H9 (cell line): Measurements from ENCODE around the gene PPP3CB. TPM values are rescaled to one million over a fixed set of nuclear protein-coding genes. Genes with fewer than 3 reads are reported as not detected.

Experiments used
- DNase-seq: peaks from one replicate; pipeline ENCODE4 v3.0.0-alpha.2; 2017
- H2AFZ ChIP-seq: one replicate; pipeline ENCODE4 v1.6.1; 2013; ENCODE audit warnings: mild to moderate bottlenecking, low read length, control low read depth, moderate library complexity
- H2AK5ac ChIP-seq: 2 replicates; pipeline ENCODE4 v1.6.1; 2013; ENCODE audit warnings: low read length, control low read depth, mixed read lengths; ENCODE audit not compliant: insufficient read length
- H2BK120ac ChIP-seq: one replicate; pipeline ENCODE4 v1.6.1; 2013; ENCODE audit warnings: low read depth, mild to moderate bottlenecking, low read length, control low read depth, inconsistent platforms; ENCODE audit not compliant: poor library complexity, severe bottlenecking
- H2BK12ac ChIP-seq: 2 replicates; pipeline ENCODE4 v1.6.1; 2013; ENCODE audit warnings: low read length, control low read depth, mixed read lengths, low read depth; ENCODE audit not compliant: insufficient read length
- H2BK15ac ChIP-seq: 2 replicates; pipeline ENCODE4 v1.6.1; 2013; ENCODE audit warnings: low read depth, low read length, control low read depth
- H2BK20ac ChIP-seq: one replicate; pipeline ENCODE4 v1.6.1; 2013; ENCODE audit warnings: low read depth, mild to moderate bottlenecking, low read length, control low read depth, inconsistent platforms; ENCODE audit not compliant: poor library complexity, severe bottlenecking
- H2BK5ac ChIP-seq: 2 replicates; pipeline ENCODE4 v1.6.1; 2013; ENCODE audit warnings: low read length, control low read depth, mixed read lengths; ENCODE audit not compliant: insufficient read length
- H3K14ac ChIP-seq: 2 replicates; pipeline ENCODE4 v1.6.1; 2013; ENCODE audit warnings: low read length, control low read depth; ENCODE audit not compliant: insufficient read depth
- H3K18ac ChIP-seq: 2 replicates; pipeline ENCODE4 v1.6.1; 2013; ENCODE audit warnings: low read depth, mild to moderate bottlenecking, mixed read lengths, low read length, control low read depth; ENCODE audit not compliant: insufficient read length
- H3K23ac ChIP-seq: 2 replicates; pipeline ENCODE4 v1.6.1; 2013; ENCODE audit warnings: low read length, control low read depth, mixed read lengths, low read depth; ENCODE audit not compliant: insufficient read length
- H3K23me2 ChIP-seq: 2 replicates; pipeline ENCODE4 v1.6.1; 2013; ENCODE audit warnings: low read depth, mild to moderate bottlenecking, mixed read lengths, low read length, control low read depth; ENCODE audit not compliant: insufficient read length, poor library complexity, severe bottlenecking
- H3K27ac ChIP-seq: 2 replicates; pipeline ENCODE4 v1.5.1; 2013; ENCODE audit warnings: low read length, control low read depth, mixed read lengths, low read depth; ENCODE audit not compliant: insufficient read length
- H3K27me3 ChIP-seq: 2 replicates; pipeline ENCODE4 v1.6.1; 2013; ENCODE audit warnings: low read length, control low read depth, inconsistent platforms; ENCODE audit not compliant: insufficient read depth
- H3K4ac ChIP-seq: 2 replicates; pipeline ENCODE4 v1.6.1; 2013; ENCODE audit warnings: low read depth, mild to moderate bottlenecking, control low read depth, inconsistent platforms, low read length, moderate library complexity
- H3K4me1 ChIP-seq: 2 replicates; pipeline ENCODE4 v1.6.1; 2013; ENCODE audit warnings: low read length, control low read depth, inconsistent platforms; ENCODE audit not compliant: insufficient read depth
- H3K4me2 ChIP-seq: 2 replicates; pipeline ENCODE4 v1.6.1; 2013; ENCODE audit warnings: low read length, control low read depth, mixed read lengths; ENCODE audit not compliant: insufficient read length, insufficient read depth
- H3K56ac ChIP-seq: 2 replicates; pipeline ENCODE4 v1.6.1; 2013; ENCODE audit warnings: low read depth, mild to moderate bottlenecking, mixed read lengths, low read length, control low read depth; ENCODE audit not compliant: insufficient read length
- H3K79me1 ChIP-seq: 2 replicates; pipeline ENCODE4 v1.6.1; 2013; ENCODE audit warnings: low read depth, mild to moderate bottlenecking, moderate library complexity, low read length, control low read depth, inconsistent platforms; ENCODE audit not compliant: insufficient read depth, poor library complexity, severe bottlenecking
- H3K79me2 ChIP-seq: 2 replicates; pipeline ENCODE4 v1.6.1; 2013; ENCODE audit warnings: low read length, control low read depth, inconsistent platforms; ENCODE audit not compliant: insufficient read depth
- H3K9ac ChIP-seq: 2 replicates; pipeline ENCODE4 v1.6.1; 2013; ENCODE audit warnings: low read length, control low read depth, mixed read lengths; ENCODE audit not compliant: insufficient read length; ENCODE audit errors: extremely low read depth
- H3K9me3 ChIP-seq: one replicate; pipeline ENCODE4 v1.6.1; 2013; ENCODE audit warnings: low read depth, low read length, inconsistent platforms; ENCODE audit not compliant: control insufficient read depth
- H3T11ph ChIP-seq: one replicate; pipeline ENCODE4 v1.6.1; 2013; ENCODE audit warnings: mild to moderate bottlenecking, low read length, control low read depth, inconsistent platforms
- H4K20me1 ChIP-seq: one replicate; pipeline ENCODE4 v1.6.1; 2013; ENCODE audit not compliant: control insufficient read depth, insufficient read length, insufficient read depth
- H4K5ac ChIP-seq: 2 replicates; pipeline ENCODE4 v1.6.1; 2013; ENCODE audit warnings: low read depth, mild to moderate bottlenecking, mixed read lengths, low read length, control low read depth; ENCODE audit not compliant: insufficient read length
- H4K8ac ChIP-seq: replicated peaks from 2 replicates; pipeline ENCODE4 v1.6.1; 2013; ENCODE audit warnings: low read length, control low read depth, mixed read lengths, low read depth; ENCODE audit not compliant: insufficient read length
- H4K91ac ChIP-seq: 2 replicates; pipeline ENCODE4 v1.6.1; 2013; ENCODE audit warnings: low read depth, mild to moderate bottlenecking, moderate library complexity, mixed read lengths, low read length, control low read depth; ENCODE audit not compliant: insufficient read length
- H3K27ac Mint-ChIP-seq, 3 experiments: 2 replicates in 2 of 3; 3 replicates in 1 of 3; pipeline ENCODE4 v1.8.0; 2020 to 2021; ENCODE audit warnings: mixed read lengths in 3 of 3, mild to moderate bottlenecking in 1 of 3, moderate library complexity in 1 of 3
- H3K27me3 Mint-ChIP-seq: 2 replicates; pipeline ENCODE4 v1.8.0; 2021; ENCODE audit warnings: low read depth, mild to moderate bottlenecking, moderate library complexity, mixed read lengths
- H3K36me3 Mint-ChIP-seq, 3 experiments: 2 replicates in 2 of 3; 3 replicates in 1 of 3; pipeline ENCODE4 v1.8.0; 2020 to 2021; ENCODE audit warnings: low read depth in 3 of 3, mixed read lengths in 3 of 3; ENCODE audit not compliant: insufficient read depth in 1 of 3
- H3K4me1 Mint-ChIP-seq, 2 experiments: 2 replicates each; pipeline ENCODE4 v1.8.0; 2020; ENCODE audit warnings: mixed read lengths in 2 of 2
- H3K4me3 Mint-ChIP-seq, 2 experiments: 2 replicates in 1 of 2; 3 replicates in 1 of 2; pipeline ENCODE4 v1.8.0; 2020 to 2021; ENCODE audit warnings: mild to moderate bottlenecking in 2 of 2, mixed read lengths in 2 of 2, moderate library complexity in 1 of 2
- H3K9me3 Mint-ChIP-seq, 2 experiments: 2 replicates in 1 of 2; 3 replicates in 1 of 2; pipeline ENCODE4 v1.8.0; 2020; ENCODE audit warnings: mild to moderate bottlenecking in 2 of 2, mixed read lengths in 2 of 2, moderate library complexity in 1 of 2
- CTCF ChIP-seq: fragments of 200-600 bp; sonication (generic); conservative IDR thresholded peaks from 3 replicates; pipeline ENCODE4 v1.8.0; 2021; ENCODE audit warnings: antibody characterized with exemption, mild to moderate bottlenecking
- WGBS: extraction: QIAGEN DNeasy Blood & Tissue Kit; methylation state at CpG from one replicate; pipeline ENCODE4 v1.1.7; 2013; ENCODE audit warnings: missing lambda C conversion rate, low lambda C conversion rate, mixed read lengths; ENCODE audit not compliant: insufficient read length; ENCODE audit errors: extremely low coverage; 5-methylcytosine and 5-hydroxymethylcytosine counted together
- total RNA-seq: library from RNA; stranded (reverse); gene quantifications from 2 replicates; pipeline ENCODE4 v1.2.1, GENCODE V29; 2021

The PPP3CB gene
- total RNA-seq, 1 experiment from 2014 or later: 37.3 TPM

- Histone ChIP-seq H3T11ph (no peak overlapping the region), H2BK15ac (no peak overlapping the region), H3K79me1 (peaks cover 8% of the 10 kb centered on the region), H4K5ac (no peak overlapping the region), H3K4me2 (no peak overlapping the region), H2BK5ac (no peak overlapping the region), H3K9me3 (no peaks in the 10 kb centered on the region), H2BK12ac (no peak overlapping the region), H3K56ac (no peak overlapping the region), H3K27ac (no peak overlapping the region), H3K18ac (no peak overlapping the region), H4K20me1 (no peaks in the 10 kb centered on the region), H3K14ac (no peak overlapping the region), H4K91ac (no peak overlapping the region), H2BK120ac (no peak overlapping the region), H3K23me2 (no peaks in the 10 kb centered on the region), H3K4ac (no peak overlapping the region), H2AK5ac (no peak overlapping the region), H3K4me1 (no peaks in the 10 kb centered on the region), H3K79me2 (peaks cover 11% of the 10 kb centered on the region; the same call in 1 of the 2 replicates), H3K9ac (no peak overlapping the region), H3K23ac (no peak overlapping the region), H4K8ac (no peak overlapping the region), H2AFZ (no peak overlapping the region), H2BK20ac (no peak overlapping the region), H3K27me3 (no peaks in the 10 kb centered on the region)
- Mint-ChIP-seq H3K4me1 (peaks cover 7 to 15% of the 10 kb centered on the region in 2 experiments), H3K4me3 (no peak overlapping the region), H3K36me3 (peaks cover 0 to 13% (median 3%) of the 10 kb centered on the region in 3 experiments; a peak in 4 of 7 replicates), H3K27me3 (no peaks in the 10 kb centered on the region), H3K27ac (peak overlapping the region in 1 of 3 experiments; percentile 70; a peak in 1 of 7 replicates), H3K9me3 (peaks cover 0 to 3% of the 10 kb centered on the region in 2 experiments; a peak in 1 of 5 replicates)
- no peak for TF ChIP-seq CTCF
- no peak for DNase-seq
- WGBS: 100% methylated on average over 1 of the region's 5 CpGs
These were observed 89.0 kb downstream of the PPP3CB start for GRCh38 chr10:73406846-73407245.
